Endometrial microvascular endothelial cells (primary cell): Measurements from ENCODE around the gene NUDT3. TPM values are rescaled to one million over a fixed set of nuclear protein-coding genes. Genes with fewer than 3 reads are reported as not detected.

Experiments
- in situ Hi-C: cut with HindIII; loops from 2 replicates; pipeline ENCODE4 v1.10.0; 2017; ENCODE audit warnings: low sequenced_read_pairs, low pct_unique_long_range_greater_than_20kb; ENCODE audit errors: inconsistent ontology term
- total RNA-seq: library from RNA; depleted of rRNA; stranded (reverse); fragments of >200 nt; gene quantifications from one replicate; pipeline ENCODE4 v1.2.3, GENCODE V29; 2015; ENCODE audit errors: inconsistent ontology term

NUDT3 gene
- total RNA-seq, 1 donor from 2014 or later = 28.3 TPM

- in situ Hi-C loops = no loop called here
Measured at GRCh38 chr6:34237316-34237721, 155.2 kb downstream of the NUDT3 start.

- in situ Hi-C loops = no loop called here
Measured at GRCh38 chr6:34236443-34237315, 155.8 kb downstream of the NUDT3 start, which contains the start of gene HMGA1. TSS of gene HMGA1 (plus strand) at chr6:34236873. CDS start at chr6:34240781, 3,908 bp downstream.

GRCh38 chr6:34236131-34236442, 156.4 kb downstream of the NUDT3 start:
- in situ Hi-C loops = no loop called here

- in situ Hi-C loops = no loop called here
Measured at GRCh38 chr6:34235307-34236130, 156.9 kb downstream of the NUDT3 start.

- in situ Hi-C loops = no loop called here
Measured at GRCh38 chr6:34234667-34235306, 157.7 kb downstream of the NUDT3 start.

GRCh38 chr6:34233867-34234266, 158.6 kb downstream of the NUDT3 start:
- in situ Hi-C loops = no loop called here

GRCh38 chr6:34232901-34233300, 159.6 kb downstream of the NUDT3 start:
- in situ Hi-C loops = no loop called here

- in situ Hi-C loops = no loop called here
Measured at GRCh38 chr6:34231566-34232336, 160.7 kb downstream of the NUDT3 start.

GRCh38 chr6:34230653-34231371, 161.7 kb downstream of the NUDT3 start:
- in situ Hi-C loops = no loop called here

GRCh38 chr6:34229877-34230276, 162.6 kb downstream of the NUDT3 start:
- in situ Hi-C loops = no loop called here

Other genes with a start within 250 kb of the NUDT3 start
- gene GRM4, start 246.6 kb downstream of the NUDT3 start, total RNA-seq = not detected
- gene HMGA1, start 155.8 kb downstream of the NUDT3 start, total RNA-seq = 939 TPM
- gene SMIM29, start 143.7 kb downstream of the NUDT3 start, total RNA-seq = 32.1 TPM
- gene RPS10, start 33.4 kb upstream of the NUDT3 start, total RNA-seq = 2,811 TPM
- gene PACSIN1, start 73.4 kb upstream of the NUDT3 start, total RNA-seq = not detected
- not detected for gene SPDEF, start 163.7 kb upstream of the NUDT3 start, total RNA-seq